SK-N-SH (cell line): ENCODE results near the gene MYO16.

Experiments used
- CTCF ChIP-seq: fragments of 200-600 bp; sonication (generic); IDR thresholded peaks from 2 replicates; pipeline ENCODE4 v1.6.1; 2017; ENCODE audit warnings: antibody characterized with exemption, mild to moderate bottlenecking, moderate library complexity
- EP300 ChIP-seq, 2 experiments: IDR thresholded peaks; 2 replicates each; pipeline versions ENCODE4 v1.4.0 to v1.6.1; 2012; ENCODE audit warnings: borderline replicate concordance in 1 of 2, low read depth in 1 of 2, low read length in 1 of 2
- EZH2phosphoT487 ChIP-seq: fragments of 200-600 bp; sonication (generic); IDR thresholded peaks from 2 replicates; pipeline ENCODE4 v1.6.1; 2017; ENCODE audit warnings: low read depth, mixed run types, mild to moderate bottlenecking, antibody characterized with exemption, moderate library complexity, borderline replicate concordance
- REST ChIP-seq: IDR thresholded peaks from 2 replicates; pipeline ENCODE4 v1.6.1; 2012; ENCODE audit warnings: mild to moderate bottlenecking, low read depth, low read length, moderate library complexity
- SIN3A ChIP-seq: IDR thresholded peaks from 2 replicates; pipeline ENCODE4 v1.6.1; 2012; ENCODE audit warnings: low read depth, mild to moderate bottlenecking, low read length, moderate library complexity, borderline replicate concordance
- USF2 ChIP-seq: fragments of 150-350 bp; IDR thresholded peaks from 2 replicates; pipeline ENCODE4 v1.6.1; 2017; ENCODE audit warnings: antibody characterized with exemption, low read length, low read depth, borderline replicate concordance

GRCh38 chr13:108947551-108948030, 318.2 kb downstream of the MYO16 start:
- no peak for TF ChIP-seq CTCF
- TF ChIP-seq EZH2phosphoT487: no peak
- no peak for TF ChIP-seq REST
- no peak for TF ChIP-seq EP300 (IDR thresholded peaks at IDR 0.05; ENCODE audit: borderline replicate concordance in 1 of 2, low read depth in 1 of 2, low read length in 1 of 2)
- TF ChIP-seq SIN3A: no peak
- TF ChIP-seq USF2: no peak
